HuH-7.5 (cell line): ENCODE results near the gene ADPRH.

Source experiments
- DNase-seq: peaks from one replicate; pipeline ENCODE4 v3.0.0; 2011; ENCODE audit warnings: low spot score

ADPRH gene

GRCh38 chr3:119628816-119629445, 49.6 kb downstream of the ADPRH start:
- no peak for DNase-seq

DNA sequence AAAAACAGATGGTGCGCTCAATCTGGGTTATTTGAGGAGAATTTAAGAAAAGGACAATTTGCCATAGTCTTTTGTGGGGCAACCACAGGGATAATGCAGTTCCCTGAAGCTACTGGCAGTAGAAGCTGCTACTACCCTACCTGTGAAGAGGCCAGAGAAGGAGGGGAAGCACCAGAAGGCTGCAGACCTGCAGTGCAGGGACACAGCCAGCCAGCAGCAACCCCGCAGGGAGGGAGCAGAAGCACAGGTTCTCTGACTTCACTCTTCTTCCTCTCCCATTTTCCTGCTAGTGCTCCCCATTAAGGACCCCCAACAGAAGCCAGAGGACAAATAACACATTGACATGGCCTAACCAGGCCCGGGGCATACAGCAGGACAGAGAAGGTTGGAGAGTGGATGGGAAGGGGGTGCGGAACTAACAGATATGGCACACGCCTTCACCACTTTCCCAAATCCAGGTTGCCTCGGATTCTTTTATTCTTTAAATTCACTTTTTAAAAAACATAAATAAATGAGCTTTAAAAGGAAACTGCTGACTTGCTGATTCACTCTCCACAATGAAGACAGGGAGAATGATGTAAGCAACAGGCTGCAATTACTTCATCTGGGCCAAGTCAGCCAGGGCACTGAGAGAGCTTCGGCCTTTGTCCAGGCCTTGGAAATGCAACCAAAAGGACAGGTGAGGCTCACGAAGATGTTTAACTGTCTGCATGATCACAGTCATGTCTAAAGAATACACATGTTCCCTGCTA, 51.0 kb downstream of the ADPRH start:
- DNase-seq, result no peak

DNA sequence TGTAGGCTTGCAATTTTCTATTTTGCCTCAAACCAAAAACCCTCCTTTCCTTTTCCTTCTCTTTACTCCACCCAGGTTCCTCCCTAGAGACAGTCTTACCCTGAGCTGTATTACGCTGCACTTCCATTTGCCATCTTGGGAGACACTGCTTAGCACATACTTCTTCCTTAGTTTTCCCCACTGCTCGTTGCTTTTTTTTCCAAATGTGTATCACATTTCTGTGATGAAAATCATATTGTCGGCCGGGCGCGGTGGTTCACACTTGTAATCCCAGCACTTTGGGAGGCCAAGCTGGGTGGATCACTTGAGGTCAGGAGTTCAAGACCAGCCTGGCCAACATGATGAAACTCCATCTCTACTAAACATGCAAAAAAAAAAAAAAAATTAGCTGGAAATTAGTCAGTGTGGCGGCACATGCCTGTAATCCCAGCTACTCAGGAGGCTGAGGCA, 51.6 kb downstream of the ADPRH start:
- DNase-seq, result no peak

GRCh38 chr3:119631516-119631915, 52.2 kb downstream of the ADPRH start:
- no peak for DNase-seq

GRCh38 chr3:119632216-119632615, 52.9 kb downstream of the ADPRH start:
- no peak for DNase-seq

DNA sequence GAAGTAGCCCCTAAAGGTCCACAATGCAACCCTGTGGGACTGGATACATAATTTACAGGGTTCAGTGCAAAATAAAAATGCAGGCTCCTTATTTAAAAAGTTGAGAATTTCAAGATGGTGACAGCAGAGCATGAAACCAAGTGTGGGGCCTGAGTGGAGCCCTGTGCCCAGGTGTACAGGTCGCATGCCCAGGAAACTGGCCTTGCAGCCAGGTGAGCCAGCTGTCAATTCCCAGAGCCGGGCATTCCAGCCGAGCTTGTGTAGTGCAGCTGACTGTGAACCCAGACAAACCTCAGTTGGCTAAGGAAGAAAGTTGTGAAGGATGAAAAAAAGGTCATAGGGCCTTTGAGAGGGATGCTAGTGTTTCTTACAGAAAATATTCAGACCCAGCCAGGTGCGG, 53.5 kb downstream of the ADPRH start:
- DNase-seq, result no peak

- DNase-seq, result no peak
These were observed 56.4 kb downstream of the ADPRH start for GRCh38 chr3:119635719-119636118.

- DNase-seq, result no peak
These were observed 57.0 kb downstream of the ADPRH start for GRCh38 chr3:119636249-119636648.

- no peak for DNase-seq
These were observed 57.8 kb downstream of the ADPRH start for GRCh38 chr3:119636891-119637611.

GRCh38 chr3:119637679-119638477, 58.6 kb downstream of the ADPRH start:
- DNase-seq, result no peak
